Activated naive CD4-positive, alpha-beta T cell treated with anti-CD3 and anti-CD28 coated beads, Interleukin-2, amount 50 U/mL, for 72 hours (primary cell): ENCODE results near the gene CHMP3. TPM values are rescaled to one million over a fixed set of nuclear protein-coding genes. Genes with fewer than 3 reads are reported as not detected.
"Not testable (repeated sequence)": the region's sequence is repeated elsewhere in the genome, so short reads cannot be mapped to it uniquely, and the experiment has no call there.

Experiments
- ATAC-seq, 2 donors: fragments of 150-1000 bp; cut with Tn5 transposase; 2 replicates each; pipeline ENCODE4 v1.10.0; 2021; ENCODE audit warnings: mild to moderate bottlenecking in 2 of 2, moderate library complexity in 2 of 2
- DNase-seq, 2 donors: peaks; one replicate each; pipeline ENCODE4 v3.0.0; 2021 to 2022; ENCODE audit warnings: low spot score in 2 of 2
- H3K27ac Mint-ChIP-seq, 2 donors: one replicate each; pipeline ENCODE4 v1.8.0; 2022; ENCODE audit warnings: mild to moderate bottlenecking in 2 of 2, mixed read lengths in 2 of 2
- H3K36me3 Mint-ChIP-seq, 2 donors: one replicate each; pipeline ENCODE4 v1.8.0; 2022; ENCODE audit warnings: mixed read lengths in 2 of 2
- H3K9me3 Mint-ChIP-seq, 2 donors: one replicate each; pipeline ENCODE4 v1.8.0; 2022; ENCODE audit warnings: mixed read lengths in 2 of 2
- total RNA-seq, 2 donors: library from RNA; stranded (reverse); gene quantifications; one replicate each; pipeline ENCODE4 v1.2.3, GENCODE V29; 2022

CHMP3 gene
- total RNA-seq, 2 donors from 2014 or later, result 16.3 to 29.8 TPM

DNA sequence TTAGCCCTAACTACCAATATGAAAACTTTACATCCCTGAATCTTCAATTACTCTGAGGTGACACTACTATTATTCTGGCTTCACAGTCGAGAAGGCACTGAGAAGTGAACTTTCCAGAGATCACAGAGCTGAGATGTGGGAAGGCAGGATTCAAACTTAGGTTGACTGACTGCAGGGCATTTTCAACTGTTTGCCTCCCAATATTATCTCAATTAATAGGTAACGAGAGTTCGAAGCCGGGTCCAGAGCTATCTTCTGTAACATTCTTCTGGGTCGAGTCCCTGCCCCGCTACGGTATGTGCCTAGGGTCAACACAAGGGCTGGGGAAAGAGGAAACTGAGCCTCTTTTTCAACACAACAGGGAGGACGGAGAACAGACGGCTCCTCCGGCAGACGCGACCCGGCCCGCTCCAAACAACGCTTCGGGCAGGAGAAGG is 740 bp downstream of the CHMP3 start:
- no peak for ATAC-seq
- no peak for DNase-seq
- peaks cover 4 to 6% of the 10 kb centered on the region in 2 donors for H3K9me3 Mint-ChIP-seq
- peaks cover 24 to 26% of the 10 kb centered on the region in 2 donors for H3K36me3 Mint-ChIP-seq
- H3K27ac Mint-ChIP-seq, result peak overlapping the region; percentile 97 to 99

DNA sequence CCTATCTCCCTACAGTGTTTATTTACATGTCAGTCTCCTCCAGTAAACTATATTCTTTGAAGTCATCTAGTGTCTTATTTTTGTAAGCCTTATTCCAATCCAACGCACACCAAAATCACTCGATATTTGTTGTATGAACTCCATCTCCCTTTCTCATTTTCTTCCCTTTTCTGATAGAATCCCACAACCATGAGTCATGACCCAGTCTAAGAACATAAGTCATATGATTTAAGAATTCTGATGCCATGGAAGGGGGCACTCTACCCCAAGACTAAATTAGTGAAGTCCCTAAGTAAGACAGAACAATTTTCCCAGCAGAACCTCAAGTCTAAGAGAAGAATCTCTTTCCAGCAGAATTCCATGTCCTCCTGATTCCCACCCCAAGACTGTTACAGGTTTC is 5.4 kb downstream of the CHMP3 start:
- H3K9me3 Mint-ChIP-seq, result no peaks in the 10 kb centered on the region
- ATAC-seq, result no peak
- no peak overlapping the region for H3K27ac Mint-ChIP-seq
- H3K36me3 Mint-ChIP-seq, result peaks cover 12 to 25% of the 10 kb centered on the region in 2 donors
- no peak for DNase-seq

DNA sequence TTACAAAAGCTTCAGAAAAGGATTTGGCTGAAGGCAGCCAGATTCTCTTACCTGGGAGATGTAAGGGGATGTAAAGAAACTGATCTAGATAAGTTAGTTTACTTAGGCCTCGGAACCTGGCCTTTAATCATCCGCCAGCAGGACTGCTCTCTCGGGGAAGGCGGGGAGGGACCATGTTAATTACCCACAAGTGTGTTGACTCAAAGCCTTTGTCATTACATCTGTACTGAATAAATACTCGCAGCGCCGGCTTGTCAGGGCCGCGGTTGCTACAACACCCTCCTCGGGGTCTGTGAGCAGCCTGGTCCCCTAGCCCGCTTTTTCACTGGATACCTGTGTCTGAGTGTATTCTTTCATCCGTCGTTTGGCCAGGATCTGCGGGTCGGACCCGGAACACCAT is 6.7 kb downstream of the CHMP3 start:
- ATAC-seq (no peak), DNase-seq (no peak)
- H3K36me3 Mint-ChIP-seq, result peaks cover 0 to 27% of the 10 kb centered on the region in 2 donors
- H3K9me3 Mint-ChIP-seq, result no peaks in the 10 kb centered on the region
- no peak overlapping the region for H3K27ac Mint-ChIP-seq

DNA sequence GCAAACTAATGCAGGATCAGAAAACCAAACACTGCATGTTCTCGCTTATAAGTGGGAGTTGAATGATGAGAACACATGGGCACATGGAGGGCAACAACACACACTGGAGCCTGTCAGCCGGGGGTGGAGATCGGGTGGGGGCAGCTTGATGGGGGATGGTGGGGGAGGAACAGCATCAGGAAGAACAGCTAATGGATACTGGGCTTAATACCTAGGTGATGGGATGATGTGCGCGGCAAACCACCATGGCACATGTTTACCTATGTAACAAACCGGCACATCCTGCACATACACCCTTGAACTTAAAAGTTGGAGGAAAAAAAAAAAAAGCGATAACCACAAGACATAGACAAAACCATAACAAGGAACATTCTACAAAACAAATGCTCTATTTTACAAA is 10.4 kb downstream of the CHMP3 start:
- DNase-seq, result no peak
- Mint-ChIP-seq H3K9me3 (peaks cover 0 to 3% of the 10 kb centered on the region in 2 donors), H3K27ac (peak overlapping the region in 1 of 2 donors; percentile 25), H3K36me3 (peaks cover 8 to 34% of the 10 kb centered on the region in 2 donors)
- ATAC-seq, result no peak

DNA sequence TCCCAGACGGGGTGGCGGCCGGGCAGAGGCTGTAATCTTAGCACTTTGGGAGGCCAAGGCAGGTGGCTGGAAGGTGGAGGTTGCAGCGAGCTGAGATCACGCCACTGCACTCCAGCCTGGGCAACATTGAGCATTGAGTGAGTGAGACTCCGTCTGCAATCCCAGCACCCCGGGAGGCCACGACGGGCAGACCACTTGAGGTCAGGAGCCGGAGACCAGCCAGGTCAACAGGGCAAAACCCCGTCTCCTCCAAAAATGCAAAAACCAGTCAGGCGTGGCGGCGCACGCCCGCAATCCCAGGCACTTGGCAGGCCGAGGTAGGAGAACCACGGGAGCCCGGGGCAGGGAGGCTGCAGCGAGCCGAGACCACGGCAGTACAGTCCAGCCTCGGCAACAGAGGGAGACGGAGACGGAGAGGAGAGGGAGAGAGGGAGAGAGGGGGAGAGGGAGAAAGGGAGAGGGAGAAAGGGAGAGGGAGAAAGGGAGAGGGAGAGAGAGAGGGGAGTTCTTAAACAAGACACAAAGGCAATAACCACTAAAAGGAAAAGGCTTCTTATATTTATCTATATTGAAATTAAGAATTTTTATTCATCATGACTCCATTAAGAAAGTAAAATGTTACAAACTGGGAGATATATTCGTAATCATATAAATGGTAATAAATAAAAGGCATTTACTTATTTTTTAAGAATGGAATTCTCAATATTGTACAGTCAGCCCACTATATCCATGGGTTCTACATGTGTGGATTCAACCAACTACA is 13.1 kb downstream of the CHMP3 start:
- H3K27ac Mint-ChIP-seq, H3K9me3 Mint-ChIP-seq, DNase-seq, ATAC-seq: not testable (repeated sequence)
- H3K36me3 Mint-ChIP-seq, result peaks cover 21 to 58% of the 10 kb centered on the region in 2 donors

DNA sequence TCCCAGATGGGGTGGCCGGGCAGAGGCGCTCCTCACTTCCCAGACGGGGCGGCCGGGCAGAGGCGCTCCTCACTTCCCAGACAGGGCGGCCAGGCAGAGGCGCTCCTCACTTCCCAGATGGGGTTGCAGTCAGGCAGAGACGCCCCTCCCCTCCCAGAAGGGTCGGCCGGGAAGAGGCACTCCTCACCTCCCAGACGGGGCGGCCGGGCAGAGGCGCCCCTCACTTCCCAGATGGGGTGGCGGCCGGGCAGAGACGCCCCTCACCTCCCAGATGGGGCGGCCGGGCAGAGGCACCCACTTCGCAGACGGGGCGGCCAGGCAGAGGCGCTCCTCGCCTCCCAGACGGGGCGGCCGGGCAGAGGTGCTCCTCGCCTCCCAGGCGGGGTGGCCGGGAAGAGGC is 13.8 kb downstream of the CHMP3 start:
- H3K27ac Mint-ChIP-seq, ATAC-seq, DNase-seq, H3K9me3 Mint-ChIP-seq: not testable (repeated sequence)
- peaks cover 21 to 61% of the 10 kb centered on the region in 2 donors for H3K36me3 Mint-ChIP-seq

DNA sequence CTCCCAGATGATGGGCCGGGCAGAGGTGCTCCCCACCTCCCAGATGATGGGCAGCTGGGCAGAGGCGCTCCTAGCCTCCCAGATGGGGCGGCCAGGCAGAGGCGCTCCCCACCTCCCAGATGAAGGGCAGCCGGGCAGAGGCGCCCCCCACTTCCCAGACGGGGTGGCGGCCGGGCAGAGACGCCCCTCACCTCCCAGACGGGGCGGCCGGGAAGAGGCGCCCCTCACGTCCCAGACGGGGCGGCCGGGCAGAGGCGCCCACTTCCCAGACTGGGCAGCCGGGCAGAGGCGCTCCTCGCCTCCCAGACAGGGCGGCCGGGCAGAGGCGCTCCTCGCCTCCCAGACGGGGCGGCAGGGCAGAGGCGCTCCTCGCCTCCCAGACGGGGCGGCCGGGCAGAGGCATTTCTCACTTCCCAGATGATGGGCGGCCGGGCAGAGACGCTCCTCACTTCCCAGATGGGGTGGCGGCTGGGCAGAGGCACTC is 14.3 kb downstream of the CHMP3 start:
- not testable (repeated sequence) for DNase-seq, H3K27ac Mint-ChIP-seq, ATAC-seq, H3K9me3 Mint-ChIP-seq
- peaks cover 21 to 65% of the 10 kb centered on the region in 2 donors for H3K36me3 Mint-ChIP-seq

DNA sequence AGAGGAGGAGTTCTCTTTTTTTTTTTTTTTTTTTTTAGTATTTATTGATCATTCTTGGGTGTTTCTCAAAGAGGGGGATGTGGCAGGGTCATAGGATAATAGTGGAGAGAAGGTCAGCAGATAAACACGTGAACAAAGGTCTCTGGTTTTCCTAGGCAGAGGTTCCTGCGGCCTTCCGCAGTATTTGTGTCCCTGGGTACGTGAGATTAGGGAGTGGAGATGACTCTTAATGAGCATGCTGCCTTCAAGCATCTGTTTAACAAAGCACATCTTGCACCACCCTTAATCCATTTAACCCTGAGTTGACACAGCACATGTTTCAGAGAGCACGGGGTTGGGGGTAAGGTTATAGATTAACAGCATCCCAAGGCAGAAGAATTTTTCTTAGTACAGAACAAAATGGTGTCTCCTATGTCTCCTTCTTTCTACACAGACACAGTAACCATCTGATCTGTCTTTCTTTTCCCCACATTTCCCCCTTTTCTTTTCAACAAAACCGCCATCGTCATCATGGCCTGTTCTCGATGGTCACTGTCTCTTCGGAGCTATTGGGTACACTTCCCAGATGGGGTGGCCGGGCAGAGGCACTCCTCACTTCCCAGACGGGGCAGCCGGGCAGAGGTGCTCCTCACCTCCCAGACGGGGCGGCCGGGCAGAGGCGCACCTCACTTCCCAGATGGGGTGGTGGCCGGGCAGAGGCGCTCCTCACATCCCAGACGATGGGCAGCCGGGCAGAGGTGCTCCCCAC is 14.9 kb downstream of the CHMP3 start:
- not testable (repeated sequence) for H3K27ac Mint-ChIP-seq, ATAC-seq, DNase-seq, H3K9me3 Mint-ChIP-seq
- H3K36me3 Mint-ChIP-seq, result peaks cover 21 to 67% of the 10 kb centered on the region in 2 donors

DNA sequence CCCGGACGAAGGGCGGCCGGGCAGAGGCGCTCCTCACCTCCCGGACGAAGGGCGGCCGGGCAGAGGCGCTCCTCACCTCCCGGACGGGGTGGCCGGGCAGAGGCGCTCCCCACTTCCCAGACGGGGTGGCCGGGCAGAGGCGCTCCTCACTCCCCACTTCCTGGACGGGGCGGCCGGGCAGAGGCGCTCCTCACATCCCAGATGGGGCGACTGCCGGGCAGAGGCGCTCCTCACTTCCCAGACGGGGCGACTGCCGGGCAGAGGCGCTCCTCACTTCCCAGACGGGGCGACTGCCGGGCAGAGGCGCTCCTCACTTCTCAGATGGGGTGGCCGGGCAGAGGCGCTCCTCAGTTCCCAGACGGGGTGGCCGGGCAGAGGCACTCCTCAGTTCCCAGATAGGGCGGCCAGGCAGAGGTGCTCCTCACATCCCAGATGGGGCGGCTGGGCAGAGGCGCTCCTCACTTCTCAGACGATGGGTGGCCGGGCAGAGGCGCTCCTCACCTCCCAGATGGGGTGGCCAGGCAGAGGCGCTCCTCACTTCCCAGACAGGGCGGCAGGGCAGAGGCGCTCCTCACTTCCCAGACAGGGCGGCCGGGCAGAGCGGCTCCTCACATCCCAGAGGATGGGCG is 17.8 kb downstream of the CHMP3 start:
- DNase-seq, H3K9me3 Mint-ChIP-seq, ATAC-seq, H3K27ac Mint-ChIP-seq: not testable (repeated sequence)
- peaks cover 30 to 47% of the 10 kb centered on the region in 2 donors for H3K36me3 Mint-ChIP-seq

DNA sequence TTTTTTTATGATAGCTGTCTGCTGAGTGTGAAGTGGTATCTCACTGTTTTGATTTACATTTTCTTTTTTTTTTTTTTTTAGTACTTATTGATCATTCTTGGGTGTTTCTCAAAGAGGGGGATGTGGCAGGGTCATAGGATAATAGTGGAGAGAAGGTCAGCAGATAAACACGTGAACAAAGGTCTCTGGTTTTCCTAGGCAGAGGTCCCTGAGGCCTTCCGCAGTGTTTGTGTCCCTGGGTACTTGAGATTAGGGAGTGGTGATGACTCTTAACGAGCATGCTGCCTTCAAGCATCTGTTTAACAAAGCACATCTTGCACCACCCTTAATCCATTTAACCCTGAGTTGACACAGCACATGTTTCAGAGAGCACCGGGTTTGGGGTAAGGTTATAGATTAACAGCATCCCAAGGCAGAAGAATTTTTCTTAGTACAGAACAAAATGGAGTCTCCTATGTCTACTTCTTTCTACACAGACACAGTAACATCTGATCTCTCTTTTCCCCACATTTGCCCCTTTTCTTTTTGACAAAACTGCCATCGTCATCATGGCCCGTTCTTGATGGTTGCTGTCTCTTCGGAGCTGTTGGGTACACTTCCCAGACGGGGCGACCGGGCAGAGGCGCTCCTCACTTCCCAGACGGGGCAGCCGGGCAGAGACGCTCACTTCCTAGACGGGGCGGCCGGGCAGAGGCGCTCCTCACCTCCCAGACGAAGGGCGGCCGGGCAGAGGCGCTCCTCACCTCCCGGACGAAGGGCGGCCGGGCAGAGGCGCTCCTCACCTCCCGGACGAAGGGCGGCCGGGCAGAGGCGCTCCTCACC is 18.8 kb downstream of the CHMP3 start:
- not testable (repeated sequence) for ATAC-seq

DNA sequence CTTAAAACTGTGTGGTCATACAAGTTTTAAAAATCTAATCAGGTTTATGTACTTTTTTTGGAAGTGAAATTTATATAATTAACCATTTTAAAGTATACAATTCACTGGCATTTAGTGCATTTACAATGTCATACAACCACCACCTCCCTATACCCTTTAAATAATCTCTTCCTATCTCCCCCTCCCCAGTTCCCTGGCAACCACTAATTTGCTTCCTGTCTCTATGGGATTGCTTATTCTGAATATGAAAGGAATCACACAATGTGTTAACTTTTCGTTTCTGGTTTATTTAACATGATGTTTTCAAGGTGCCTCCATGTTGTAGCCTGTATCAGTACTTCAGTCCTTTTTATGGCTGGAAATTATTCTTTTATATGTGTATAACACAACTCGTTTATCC is 19.4 kb downstream of the CHMP3 start:
- peaks cover 7 to 9% of the 10 kb centered on the region in 2 donors for H3K9me3 Mint-ChIP-seq
- DNase-seq (no peak), ATAC-seq (no peak)
- peaks cover 30 to 41% of the 10 kb centered on the region in 2 donors for H3K36me3 Mint-ChIP-seq
- no peak overlapping the region for H3K27ac Mint-ChIP-seq

More for the DNA sequence above, 18.8 kb downstream of the CHMP3 start:
- not testable (repeated sequence) for H3K9me3 Mint-ChIP-seq, DNase-seq
- Mint-ChIP-seq H3K27ac (peak overlapping the region in 1 of 2 donors; percentile 1), H3K36me3 (peaks cover 30 to 41% of the 10 kb centered on the region in 2 donors)

DNA sequence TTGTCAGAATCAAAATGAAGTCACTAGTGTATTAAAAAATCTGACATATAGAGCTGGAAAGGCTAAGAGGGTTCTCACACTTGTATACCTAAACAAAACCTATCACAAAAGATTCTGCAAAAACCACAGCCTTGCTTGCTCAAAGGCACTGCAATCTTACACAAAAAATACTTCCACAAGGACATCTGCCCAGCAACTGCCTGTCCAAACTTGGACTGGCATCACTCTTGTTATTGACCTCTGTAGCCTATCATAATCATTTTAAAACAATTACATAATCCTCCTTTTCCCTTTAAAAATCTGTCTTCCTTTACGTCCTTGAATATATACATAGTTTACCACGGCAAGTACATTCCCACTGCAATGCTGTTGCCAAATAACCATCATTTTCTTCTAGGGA is 19.9 kb downstream of the CHMP3 start:
- Mint-ChIP-seq H3K9me3 (peaks cover 7 to 9% of the 10 kb centered on the region in 2 donors), H3K36me3 (peaks cover 27 to 38% of the 10 kb centered on the region in 2 donors), H3K27ac (no peak overlapping the region)
- no peak for ATAC-seq
- DNase-seq, result no peak

DNA sequence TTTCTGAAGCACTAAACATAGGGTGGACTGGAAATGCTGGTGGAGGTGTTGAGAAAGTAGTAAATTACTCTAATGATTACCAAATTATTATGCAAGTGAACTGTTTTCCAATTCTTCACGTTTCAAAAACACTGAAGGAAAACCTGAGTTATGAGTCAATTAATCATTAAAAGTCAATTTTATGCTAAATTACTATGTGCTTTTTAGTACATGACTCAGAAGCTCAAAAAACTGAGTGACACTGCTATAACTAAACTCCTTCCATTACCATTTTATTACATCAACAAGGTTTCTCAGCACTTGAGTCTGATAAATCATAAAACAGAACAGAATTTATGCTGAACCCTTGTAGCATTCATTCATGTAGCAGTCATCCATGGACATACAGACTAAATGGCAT is 20.4 kb downstream of the CHMP3 start:
- no peak for ATAC-seq
- H3K27ac Mint-ChIP-seq, result no peak overlapping the region
- no peak for DNase-seq
- H3K9me3 Mint-ChIP-seq, result peaks cover 5 to 7% of the 10 kb centered on the region in 2 donors
- peaks cover 22 to 33% of the 10 kb centered on the region in 2 donors for H3K36me3 Mint-ChIP-seq

DNA sequence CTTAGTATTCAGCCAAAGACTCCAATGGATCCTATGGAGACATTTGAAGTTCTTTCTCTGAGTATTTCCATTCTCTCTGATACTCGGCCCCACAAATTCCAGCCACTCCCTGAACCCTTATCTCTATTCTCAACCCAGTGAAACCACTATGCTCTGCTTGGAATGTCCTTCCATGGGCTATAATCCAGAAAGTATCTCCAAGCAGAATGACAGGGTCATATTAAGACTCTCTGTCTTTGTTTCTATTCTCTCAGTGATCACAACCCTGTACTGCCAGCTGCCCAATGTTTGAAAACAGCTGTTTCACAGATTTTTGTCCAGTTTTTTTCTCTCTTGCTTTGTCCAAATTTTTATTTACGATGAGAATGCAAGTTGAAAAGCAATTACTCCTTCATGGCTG is 21.9 kb downstream of the CHMP3 start:
- DNase-seq, result no peak
- no peak for ATAC-seq
- Mint-ChIP-seq H3K27ac (peak overlapping the region in 1 of 2 donors; percentile 10), H3K36me3 (peaks cover 26 to 31% of the 10 kb centered on the region in 2 donors), H3K9me3 (peaks cover 2 to 8% of the 10 kb centered on the region in 2 donors)

DNA sequence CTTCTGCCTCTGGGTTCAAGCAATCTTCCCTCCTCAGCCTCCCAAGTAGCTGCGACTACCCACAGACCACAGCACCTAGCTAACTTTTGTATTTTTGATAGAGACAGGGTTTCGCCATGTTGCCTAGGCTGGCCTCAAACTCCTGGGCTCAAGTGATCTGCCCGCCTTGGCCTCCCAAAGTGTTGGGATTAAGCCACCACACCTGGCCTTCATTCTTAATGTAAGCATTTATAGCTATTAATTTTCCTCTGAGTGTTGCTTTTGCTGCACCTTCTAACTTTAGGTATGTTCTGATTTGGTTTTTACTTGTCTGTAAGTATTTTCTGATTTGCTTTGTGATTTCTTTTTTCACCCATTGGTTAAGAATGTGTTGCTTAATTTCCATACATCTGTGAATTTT is 29.7 kb downstream of the CHMP3 start:
- H3K27ac Mint-ChIP-seq, result peak overlapping the region in 1 of 2 donors; percentile 59
- peaks cover 3 to 26% of the 10 kb centered on the region in 2 donors for H3K9me3 Mint-ChIP-seq
- ATAC-seq (no peak), DNase-seq (no peak)
- H3K36me3 Mint-ChIP-seq, result peaks cover 19 to 33% of the 10 kb centered on the region in 2 donors
